Measurements from ENCODE around the gene GPR61. TPM values are rescaled to one million over a fixed set of nuclear protein-coding genes. Genes with fewer than 3 reads are reported as not detected.

GPR61 gene
- total and polyA plus RNA-seq, 12 donors, result 0.11 to 4.9 (median 0.63) TPM; not detected in 2

- Histone ChIP-seq H3K36me3 (replicated peaks in 1 of 2) (peaks cover 0 to 79% of the 10 kb centered on the region in 2 donors), H3K27me3 (no peaks in the 10 kb centered on the region), H3K9me3 (replicated peaks in 1 of 3) (no peaks in the 10 kb centered on the region), H3K4me1 (replicated peaks in 1 of 2) (no peaks in the 10 kb centered on the region), H3K27ac (no peak overlapping the region), H3K4me3 (no peak overlapping the region)
- WGBS, 4 donors, result 48 to 58% (median 51%) methylated on average over 3 of the region's 3 CpGs
- DNase-seq, result peak in 1 of 7 donors; percentile 42
- intact Hi-C loops (cut with DNase I), result no loop called here
- no peak for TF ChIP-seq POLR2A (IDR thresholded peaks at IDR 0.05)
- TF ChIP-seq CTCF (IDR thresholded peaks at IDR 0.05), result no peak
Observed at GRCh38 chr1:109589177-109589576, 49.5 kb downstream of the GPR61 start.

- DNase-seq, result no peak
- no peak overlapping the region for H3K4me3 ChIP-seq
- no peaks in the 10 kb centered on the region for H3K27me3 ChIP-seq
- H3K4me1 ChIP-seq (replicated peaks in 1 of 2), result no peaks in the 10 kb centered on the region
- no peak overlapping the region for H3K27ac ChIP-seq
- intact Hi-C loops (cut with DNase I), result no loop called here
- no peaks in the 10 kb centered on the region for H3K9me3 ChIP-seq (replicated peaks in 1 of 3)
- H3K36me3 ChIP-seq (replicated peaks in 1 of 2), result peaks cover 0 to 74% of the 10 kb centered on the region in 2 donors
- no peak for TF ChIP-seq POLR2A (IDR thresholded peaks at IDR 0.05)
- no peak for TF ChIP-seq CTCF (IDR thresholded peaks at IDR 0.05)
Observed at GRCh38 chr1:109589679-109590078, 50.0 kb downstream of the GPR61 start.

GRCh38 chr1:109592916-109593315, 53.2 kb downstream of the GPR61 start:
- intact Hi-C loops (cut with DNase I), result no loop called here
- H3K36me3 ChIP-seq (replicated peaks in 1 of 2), result peaks cover 0 to 46% of the 10 kb centered on the region in 2 donors
- H3K4me1 ChIP-seq (replicated peaks in 1 of 2), result no peaks in the 10 kb centered on the region
- no peaks in the 10 kb centered on the region for H3K27me3 ChIP-seq
- no peak overlapping the region for H3K4me3 ChIP-seq
- H3K27ac ChIP-seq, result no peak overlapping the region
- TF ChIP-seq POLR2A (IDR thresholded peaks at IDR 0.05), result no peak
- TF ChIP-seq CTCF (IDR thresholded peaks at IDR 0.05), result no peak
- H3K9me3 ChIP-seq (replicated peaks in 1 of 3), result no peaks in the 10 kb centered on the region
- no peak for DNase-seq

DNA sequence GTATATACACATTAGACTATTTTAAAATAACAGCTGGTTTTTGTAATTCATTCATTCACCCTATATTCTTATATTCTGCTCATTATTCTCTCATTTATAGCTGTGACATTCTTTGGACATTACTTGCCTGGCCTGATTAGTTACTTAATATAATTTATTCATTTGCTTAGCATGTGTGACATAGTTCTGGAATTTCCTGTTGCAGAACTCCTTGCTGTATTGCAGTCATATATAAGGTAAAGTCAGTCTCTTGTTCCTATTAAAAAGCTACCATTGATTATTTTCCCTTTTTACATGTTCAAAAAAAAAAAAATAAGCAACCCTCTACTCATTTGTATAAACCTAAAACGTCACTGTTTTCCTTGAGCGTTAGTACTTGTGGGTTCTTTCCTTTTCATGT, 55.9 kb downstream of the GPR61 start:
- Histone ChIP-seq H3K27ac (no peak overlapping the region), H3K4me3 (no peak overlapping the region), H3K27me3 (no peaks in the 10 kb centered on the region), H3K36me3 (replicated peaks in 1 of 2) (peaks cover 0 to 33% of the 10 kb centered on the region in 2 donors), H3K9me3 (replicated peaks in 1 of 3) (no peaks in the 10 kb centered on the region), H3K4me1 (replicated peaks in 1 of 2) (no peaks in the 10 kb centered on the region)
- intact Hi-C loops (cut with DNase I), result no loop called here
- 82 to 95% (median 93%) methylated on average over 2 of the region's 2 CpGs for WGBS, 4 donors
- no peak for DNase-seq
- TF ChIP-seq POLR2A (IDR thresholded peaks at IDR 0.05) (no peak), CTCF (IDR thresholded peaks at IDR 0.05) (no peak)

Small RNA genes within 50 kb of the gene (small RNA-seq; reads per million reads assigned to genes)
- gene RNU6V, result 0 reads per million in 2 donors

Other genes with a start within 250 kb of the GPR61 start
- gene MYBPHL, start 232.9 kb upstream of the GPR61 start, total RNA-seq, result 10 to 100 TPM in 1 of 9 donors, under 1 TPM in 3, not detected in 5; 0.32 to 12.3 (median 0.51) TPM
- gene MYBPHL, start 232.9 kb upstream of the GPR61 start, polyA plus RNA-seq, result under 1 TPM in 2 of 3 donors, not detected in 1; 0.35 to 0.98 TPM
- 10 to 100 TPM; 20.1 to 56.8 (median 41.8) TPM for gene SORT1, start 142.0 kb upstream of the GPR61 start, total RNA-seq
- 10 to 100 TPM; 13.4 to 14.6 (median 14.2) TPM for gene SORT1, start 142.0 kb upstream of the GPR61 start, polyA plus RNA-seq
- gene PSMA5, start 113.4 kb upstream of the GPR61 start, total RNA-seq, result 100 to 1,000 TPM in 2 of 9 donors, 10 to 100 TPM in 7; 22.8 to 187 (median 67.8) TPM
- 100 to 1,000 TPM in 1 of 3 donors, 10 to 100 TPM in 2; 26.3 to 108 (median 40.1) TPM for gene PSMA5, start 113.4 kb upstream of the GPR61 start, polyA plus RNA-seq
- 10 to 100 TPM in 5 of 9 donors, 1 to 10 TPM in 4; 6.4 to 20.3 (median 13.6) TPM for gene SYPL2, start 73.3 kb upstream of the GPR61 start, total RNA-seq
- gene SYPL2, start 73.3 kb upstream of the GPR61 start, polyA plus RNA-seq, result 10 to 100 TPM in 1 of 3 donors, 1 to 10 TPM in 2; 5.8 to 23.6 (median 8.5) TPM
- 10 to 100 TPM in 4 of 9 donors, 1 to 10 TPM in 5; 5.8 to 16.3 (median 9.1) TPM for gene ATXN7L2, start 56.0 kb upstream of the GPR61 start, total RNA-seq
- 100 to 1,000 TPM in 1 of 3 donors, 10 to 100 TPM in 1, 1 to 10 TPM in 1; 3.1 to 109 (median 45.5) TPM for gene ATXN7L2, start 56.0 kb upstream of the GPR61 start, polyA plus RNA-seq
- 10 to 100 TPM in 6 of 9 donors, 1 to 10 TPM in 3; 8.4 to 21.2 (median 13.8) TPM for gene CYB561D1, start 45.8 kb upstream of the GPR61 start, total RNA-seq
- gene CYB561D1, start 45.8 kb upstream of the GPR61 start, polyA plus RNA-seq, result 1 to 10 TPM; 4.4 to 9.5 (median 7.8) TPM
- gene AMIGO1, start 30.1 kb upstream of the GPR61 start, total RNA-seq, result 10 to 100 TPM; 17.2 to 27.9 (median 22.8) TPM
- 10 to 100 TPM in 1 of 3 donors, 1 to 10 TPM in 2; 3.8 to 20.7 (median 4.7) TPM for gene AMIGO1, start 30.1 kb upstream of the GPR61 start, polyA plus RNA-seq
- gene GNAI3, start 8.7 kb downstream of the GPR61 start, total RNA-seq, result 10 to 100 TPM in 1 of 9 donors, 1 to 10 TPM in 8; 2.8 to 12.0 (median 5.8) TPM
- 1 to 10 TPM; 1.6 to 7.7 (median 2.2) TPM for gene GNAI3, start 8.7 kb downstream of the GPR61 start, polyA plus RNA-seq
- under 1 TPM in 4 of 9 donors, not detected in 5; 0.22 to 0.95 (median 0.37) TPM for gene GNAT2, start 79.7 kb downstream of the GPR61 start, total RNA-seq
- gene GNAT2, start 79.7 kb downstream of the GPR61 start, polyA plus RNA-seq, result under 1 TPM in 1 of 3 donors, not detected in 2; 0.29 TPM
- 100 to 1,000 TPM in 1 of 9 donors, 10 to 100 TPM in 8; 28.4 to 170 (median 71.5) TPM for gene AMPD2, start 80.0 kb downstream of the GPR61 start, total RNA-seq
- 100 to 1,000 TPM in 1 of 3 donors, 10 to 100 TPM in 2; 32.3 to 130 (median 60.7) TPM for gene AMPD2, start 80.0 kb downstream of the GPR61 start, polyA plus RNA-seq
- gene GSTM4, start 116.2 kb downstream of the GPR61 start, total RNA-seq, result 10 to 100 TPM; 17.3 to 71.0 (median 31.9) TPM
- 10 to 100 TPM; 20.7 to 57.5 (median 40.8) TPM for gene GSTM4, start 116.2 kb downstream of the GPR61 start, polyA plus RNA-seq
- gene GSTM2, start 128.2 kb downstream of the GPR61 start, total RNA-seq, result 100 to 1,000 TPM in 2 of 9 donors, 10 to 100 TPM in 7; 17.2 to 105 (median 59.5) TPM
- 100 to 1,000 TPM in 2 of 3 donors, 10 to 100 TPM in 1; 37.3 to 495 (median 360) TPM for gene GSTM2, start 128.2 kb downstream of the GPR61 start, polyA plus RNA-seq
- gene GSTM1, start 147.9 kb downstream of the GPR61 start, total RNA-seq, result 100 to 1,000 TPM in 2 of 9 donors, under 1 TPM in 2, not detected in 5; 0.11 to 301 (median 75.1) TPM
- 100 to 1,000 TPM in 2 of 3 donors, not detected in 1; 114 to 242 TPM for gene GSTM1, start 147.9 kb downstream of the GPR61 start, polyA plus RNA-seq
- gene GSTM5, start 172.4 kb downstream of the GPR61 start, total RNA-seq, result 1 to 10 TPM in 8 of 9 donors, under 1 TPM in 1; 0.48 to 5.5 (median 3.0) TPM
- 10 to 100 TPM in 1 of 3 donors, 1 to 10 TPM in 2; 1.6 to 10.5 (median 9.5) TPM for gene GSTM5, start 172.4 kb downstream of the GPR61 start, polyA plus RNA-seq
- gene GSTM3, start 201.2 kb downstream of the GPR61 start, total RNA-seq, result 100 to 1,000 TPM in 2 of 9 donors, 10 to 100 TPM in 7; 14.5 to 117 (median 69.9) TPM
- gene GSTM3, start 201.2 kb downstream of the GPR61 start, polyA plus RNA-seq, result 10 to 100 TPM; 50.2 to 88.1 (median 74.1) TPM
- under 1 TPM in 1 of 9 donors, not detected in 8; 0.32 TPM for gene EPS8L3, start 224.1 kb downstream of the GPR61 start, total RNA-seq
- gene EPS8L3, start 224.1 kb downstream of the GPR61 start, polyA plus RNA-seq, result under 1 TPM in 1 of 3 donors, not detected in 2; 0.08 TPM